ENCODE data around the gene HEATR5A.
"Not testable (repeated sequence)": the region's sequence is repeated elsewhere in the genome, so short reads cannot be mapped to it uniquely, and the experiment has no call there.

The HEATR5A gene

GRCh38 chr14:31256534-31257243, 163.7 kb downstream of the HEATR5A start:
- TF ChIP-seq, protein P1, sequence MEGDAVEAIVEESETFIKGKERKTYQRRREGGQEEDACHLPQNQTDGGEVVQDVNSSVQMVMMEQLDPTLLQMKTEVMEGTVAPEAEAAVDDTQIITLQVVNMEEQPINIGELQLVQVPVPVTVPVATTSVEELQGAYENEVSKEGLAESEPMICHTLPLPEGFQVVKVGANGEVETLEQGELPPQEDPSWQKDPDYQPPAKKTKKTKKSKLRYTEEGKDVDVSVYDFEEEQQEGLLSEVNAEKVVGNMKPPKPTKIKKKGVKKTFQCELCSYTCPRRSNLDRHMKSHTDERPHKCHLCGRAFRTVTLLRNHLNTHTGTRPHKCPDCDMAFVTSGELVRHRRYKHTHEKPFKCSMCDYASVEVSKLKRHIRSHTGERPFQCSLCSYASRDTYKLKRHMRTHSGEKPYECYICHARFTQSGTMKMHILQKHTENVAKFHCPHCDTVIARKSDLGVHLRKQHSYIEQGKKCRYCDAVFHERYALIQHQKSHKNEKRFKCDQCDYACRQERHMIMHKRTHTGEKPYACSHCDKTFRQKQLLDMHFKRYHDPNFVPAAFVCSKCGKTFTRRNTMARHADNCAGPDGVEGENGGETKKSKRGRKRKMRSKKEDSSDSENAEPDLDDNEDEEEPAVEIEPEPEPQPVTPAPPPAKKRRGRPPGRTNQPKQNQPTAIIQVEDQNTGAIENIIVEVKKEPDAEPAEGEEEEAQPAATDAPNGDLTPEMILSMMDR (conservative IDR thresholded peaks at IDR 0.05): no peak
- H3K27ac ChIP-seq: no peak overlapping the region

- H3K27ac ChIP-seq: not testable (repeated sequence)
Measured at GRCh38 chr14:31255918-31256317, 164.4 kb downstream of the HEATR5A start.

DNA sequence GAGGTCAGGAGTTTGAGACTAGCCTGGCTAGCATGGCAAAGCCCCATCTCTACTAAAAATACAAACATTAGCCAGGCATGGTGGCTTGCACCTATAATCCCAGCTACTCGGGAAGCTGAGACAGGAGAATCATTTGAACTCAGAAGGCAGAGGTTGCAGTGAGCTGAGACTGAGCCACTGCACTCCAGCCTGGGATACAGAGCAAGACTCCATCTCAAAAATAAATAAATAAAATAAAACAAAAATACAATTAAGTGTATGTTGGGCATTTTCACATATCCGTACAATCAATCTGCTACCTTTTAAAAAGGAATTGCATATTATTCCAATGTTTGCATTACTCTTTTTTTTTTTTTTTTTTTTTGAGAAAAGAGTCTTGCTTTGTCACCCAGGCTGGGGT, 165.1 kb downstream of the HEATR5A start:
- H3K27ac ChIP-seq: no peak overlapping the region
- TF ChIP-seq, protein P1 (conservative IDR thresholded peaks at IDR 0.05): no peak

- no peak overlapping the region for H3K27ac ChIP-seq
- TF ChIP-seq, protein P1 (conservative IDR thresholded peaks at IDR 0.05): no peak
Measured at GRCh38 chr14:31253746-31254471, 166.4 kb downstream of the HEATR5A start.

DNA sequence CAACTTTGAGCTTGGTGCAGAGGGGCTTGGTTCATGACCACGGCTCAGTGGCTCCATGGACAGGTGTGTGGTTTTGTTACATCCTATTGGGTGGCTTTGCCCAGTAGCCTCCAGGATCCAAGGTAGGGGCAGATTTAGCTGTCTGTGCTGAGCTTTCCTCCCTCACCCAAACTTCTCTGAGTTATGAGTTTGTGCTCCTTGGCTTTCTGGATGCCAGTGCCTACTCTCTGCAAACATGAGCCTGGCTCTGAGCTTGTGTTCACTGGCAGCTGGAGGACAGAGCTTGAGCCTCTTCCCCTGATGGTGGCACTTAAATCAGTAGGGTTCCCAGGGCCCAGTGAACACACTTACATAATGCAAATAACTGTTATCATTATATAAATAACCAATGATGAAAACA, 167.5 kb downstream of the HEATR5A start:
- TF ChIP-seq, protein P1 (conservative IDR thresholded peaks at IDR 0.05): no peak
- H3K27ac ChIP-seq: no peak overlapping the region

DNA sequence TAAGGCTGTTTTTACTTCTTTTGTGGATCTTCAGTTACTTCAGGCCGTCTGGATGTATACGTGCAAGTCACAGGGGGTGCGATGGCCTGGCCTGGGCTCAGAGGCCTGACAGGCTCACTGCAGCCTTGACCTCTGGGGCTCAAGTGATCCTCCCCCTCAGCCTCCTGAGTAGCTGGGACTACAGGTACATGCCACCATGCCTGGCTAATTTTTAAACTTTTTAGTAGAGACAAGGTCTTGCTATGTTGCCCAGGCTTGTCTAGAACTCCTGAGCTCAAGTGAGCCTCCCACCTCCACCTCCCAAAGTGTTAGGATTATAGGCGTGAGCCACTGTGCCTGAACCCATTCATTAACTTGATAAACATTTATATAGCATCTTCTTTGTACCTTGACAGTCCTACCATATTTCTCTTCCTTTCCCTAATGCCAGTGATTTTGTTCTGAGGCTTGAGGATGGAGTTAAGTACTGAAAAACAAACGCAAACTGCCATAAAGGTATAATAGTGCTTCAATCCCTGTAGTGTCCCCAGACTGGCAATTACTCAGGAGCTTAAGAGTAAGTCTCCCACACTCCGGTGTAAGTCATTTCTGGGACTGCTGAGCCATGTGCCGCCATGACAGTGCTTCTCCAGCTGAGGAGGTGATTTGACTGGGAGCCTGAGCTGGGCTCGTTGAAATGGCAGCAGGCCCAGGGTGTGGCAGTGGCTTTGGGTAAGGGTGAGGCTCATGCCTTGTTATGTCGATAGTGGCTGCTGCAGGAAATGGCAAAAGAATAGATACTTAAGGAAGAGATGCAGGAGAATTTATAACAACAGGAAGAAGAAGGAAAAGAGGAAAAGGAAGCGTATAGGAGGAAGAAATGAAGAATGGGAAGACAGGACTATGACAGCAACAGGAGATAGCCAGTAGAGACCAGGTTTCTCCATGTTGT, 169.1 kb downstream of the HEATR5A start:
- no peak overlapping the region for H3K27ac ChIP-seq
- TF ChIP-seq, protein P1 (conservative IDR thresholded peaks at IDR 0.05): no peak

GRCh38 chr14:31244626-31245025, 175.7 kb downstream of the HEATR5A start:
- TF ChIP-seq, protein P1 (conservative IDR thresholded peaks at IDR 0.05): no peak
- no peak overlapping the region for H3K27ac ChIP-seq

Measured in VCaP (cell line).